HCT116 (cell line): ENCODE data around the gene PRKG1.

Experiments
- EZH2phosphoT487 ChIP-seq: fragments of 200-600 bp; IDR thresholded peaks from 2 replicates; pipeline ENCODE4 v1.6.1; 2018; ENCODE audit warnings: antibody characterized with exemption, borderline replicate concordance
- POLR2A ChIP-seq: IDR thresholded peaks from 2 replicates; pipeline ENCODE4 v1.7.0; 2011; ENCODE audit warnings: borderline replicate concordance; ENCODE audit not compliant: insufficient read depth, insufficient read length; ENCODE audit errors: extremely low read depth
- POLR2AphosphoS5 ChIP-seq: IDR thresholded peaks from 2 replicates; pipeline ENCODE4 v1.6.1; 2011; ENCODE audit warnings: mild to moderate bottlenecking, low read depth, low read length, moderate library complexity

DNA sequence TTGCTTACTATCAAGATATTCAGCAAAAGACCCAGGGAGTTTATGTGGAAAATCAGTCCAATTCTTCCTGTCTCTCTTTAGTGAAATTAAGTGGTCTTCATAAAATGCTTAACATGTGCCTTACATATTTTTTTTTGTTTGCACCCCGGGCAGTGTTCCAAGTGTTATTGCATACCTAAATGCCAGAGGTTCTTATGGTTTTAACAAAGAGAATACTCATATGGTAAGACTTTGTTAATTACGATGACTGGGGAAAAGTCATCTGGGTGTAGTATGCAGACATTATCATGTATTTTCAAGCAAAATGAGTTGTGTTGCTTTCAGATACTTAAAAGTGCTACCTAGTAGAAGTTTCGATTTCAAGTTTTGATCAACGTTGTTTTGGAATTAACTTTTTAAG, 82.6 kb downstream of the PRKG1 start:
- TF ChIP-seq POLR2A (no peak), EZH2phosphoT487 (no peak), POLR2AphosphoS5 (no peak)
